ES-I3 (cell line): ENCODE measurements around the gene ARL5A.

ENCODE experiments used
- H3K36me3 ChIP-seq: 2 replicates; pipeline ENCODE4 v1.6.1; 2013; ENCODE audit warnings: mild to moderate bottlenecking, low read length, control low read depth, moderate library complexity; ENCODE audit not compliant: insufficient read depth
- H3K4me1 ChIP-seq: 2 replicates; pipeline ENCODE4 v1.6.1; 2013; ENCODE audit warnings: mild to moderate bottlenecking, control low read depth, low read length; ENCODE audit not compliant: insufficient read depth
- H3K9ac ChIP-seq: 2 replicates; pipeline ENCODE4 v1.6.1; 2013; ENCODE audit warnings: low read depth, mild to moderate bottlenecking, low read length, moderate library complexity
- H3K9me3 ChIP-seq: 2 replicates; pipeline ENCODE4 v1.6.1; 2013; ENCODE audit warnings: mild to moderate bottlenecking, low read length, moderate library complexity; ENCODE audit not compliant: control insufficient read depth, insufficient read depth

The ARL5A gene

DNA sequence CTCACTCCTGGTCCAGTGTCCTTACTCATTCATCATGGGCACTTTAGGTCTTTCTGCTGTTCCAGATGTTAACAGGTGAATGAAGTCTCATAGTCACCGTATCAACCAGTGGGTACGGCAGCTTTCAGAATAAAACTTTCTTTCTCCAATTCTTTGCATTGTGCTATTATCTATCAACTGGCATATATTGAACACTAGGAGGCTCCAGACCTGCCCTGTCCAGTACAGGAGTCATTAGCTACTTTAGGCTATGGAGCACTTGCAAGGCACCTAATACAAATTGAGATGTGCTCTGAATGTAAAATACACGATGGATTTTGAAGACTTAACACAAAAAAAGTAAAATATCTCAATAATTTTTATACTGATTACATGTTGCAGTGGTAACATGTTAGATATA is 50.7 kb downstream of the ARL5A start:
- Histone ChIP-seq H3K9ac (no peak overlapping the region), H3K4me1 (no peaks in the 10 kb centered on the region), H3K9me3 (no peaks in the 10 kb centered on the region), H3K36me3 (peaks cover 5% of the 10 kb centered on the region; the same call in 1 of the 2 replicates)

GRCh38 chr2:151776367-151776766 is 51.9 kb downstream of the ARL5A start:
- Histone ChIP-seq H3K9me3 (no peaks in the 10 kb centered on the region), H3K36me3 (peaks cover 5% of the 10 kb centered on the region; the same call in 1 of the 2 replicates), H3K4me1 (no peaks in the 10 kb centered on the region), H3K9ac (no peak overlapping the region)

DNA sequence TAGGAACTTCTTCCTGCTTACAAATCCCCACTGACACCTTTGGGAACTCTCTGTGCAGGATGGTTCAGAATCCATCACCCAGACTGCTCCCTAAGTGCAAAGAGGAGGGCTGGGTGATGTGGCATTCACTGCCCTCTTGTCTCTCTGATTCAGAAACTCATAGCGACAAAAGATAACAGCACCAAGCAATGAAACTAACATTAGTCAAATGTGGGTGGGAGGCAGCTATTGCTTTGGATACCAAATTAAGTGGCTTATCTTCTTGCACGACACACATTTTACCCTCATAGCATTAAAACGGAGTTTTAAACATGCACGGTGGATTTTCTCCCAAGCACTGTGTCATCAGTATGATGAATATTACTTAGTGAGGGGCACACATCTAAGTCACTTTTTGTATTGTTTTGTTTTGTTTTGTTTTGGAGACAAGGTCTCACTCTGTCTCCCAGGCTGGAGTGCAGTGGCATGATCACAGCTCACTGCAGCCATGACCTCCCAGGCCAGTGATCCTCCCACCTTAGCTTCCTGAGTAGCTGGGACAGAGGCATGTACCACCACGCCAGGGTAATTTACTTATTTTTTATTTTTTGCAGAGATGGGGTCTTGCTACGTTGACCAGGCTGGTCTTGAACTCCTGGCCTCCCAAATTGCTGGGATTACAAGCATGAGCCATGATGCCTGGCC is 53.0 kb downstream of the ARL5A start:
- H3K36me3 ChIP-seq: peaks cover 5% of the 10 kb centered on the region; the same call in 1 of the 2 replicates
- H3K9ac ChIP-seq: no peak overlapping the region
- H3K9me3 ChIP-seq: no peaks in the 10 kb centered on the region
- H3K4me1 ChIP-seq: no peaks in the 10 kb centered on the region

DNA sequence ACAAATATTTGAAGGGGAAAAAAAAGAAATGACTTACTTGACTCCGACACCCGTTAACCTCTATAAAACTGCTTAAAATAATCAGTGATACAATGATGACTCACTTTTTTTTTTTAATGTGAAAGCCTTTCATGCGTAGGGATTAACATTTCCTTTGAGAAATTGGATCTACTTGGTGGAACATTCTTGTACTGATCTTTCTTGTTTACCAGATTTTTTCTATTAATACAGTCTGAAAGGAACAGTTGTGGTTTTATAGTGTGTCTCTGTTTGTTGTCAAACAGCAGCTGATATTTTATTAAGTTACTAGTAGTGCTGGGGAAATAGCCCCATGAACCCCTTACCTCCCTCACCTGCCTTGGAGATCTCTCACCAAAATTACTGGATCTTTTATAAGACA is 53.7 kb downstream of the ARL5A start:
- H3K9me3 ChIP-seq: no peaks in the 10 kb centered on the region
- H3K36me3 ChIP-seq: peaks cover 5% of the 10 kb centered on the region; the same call in 1 of the 2 replicates
- no peak overlapping the region for H3K9ac ChIP-seq
- no peaks in the 10 kb centered on the region for H3K4me1 ChIP-seq

DNA sequence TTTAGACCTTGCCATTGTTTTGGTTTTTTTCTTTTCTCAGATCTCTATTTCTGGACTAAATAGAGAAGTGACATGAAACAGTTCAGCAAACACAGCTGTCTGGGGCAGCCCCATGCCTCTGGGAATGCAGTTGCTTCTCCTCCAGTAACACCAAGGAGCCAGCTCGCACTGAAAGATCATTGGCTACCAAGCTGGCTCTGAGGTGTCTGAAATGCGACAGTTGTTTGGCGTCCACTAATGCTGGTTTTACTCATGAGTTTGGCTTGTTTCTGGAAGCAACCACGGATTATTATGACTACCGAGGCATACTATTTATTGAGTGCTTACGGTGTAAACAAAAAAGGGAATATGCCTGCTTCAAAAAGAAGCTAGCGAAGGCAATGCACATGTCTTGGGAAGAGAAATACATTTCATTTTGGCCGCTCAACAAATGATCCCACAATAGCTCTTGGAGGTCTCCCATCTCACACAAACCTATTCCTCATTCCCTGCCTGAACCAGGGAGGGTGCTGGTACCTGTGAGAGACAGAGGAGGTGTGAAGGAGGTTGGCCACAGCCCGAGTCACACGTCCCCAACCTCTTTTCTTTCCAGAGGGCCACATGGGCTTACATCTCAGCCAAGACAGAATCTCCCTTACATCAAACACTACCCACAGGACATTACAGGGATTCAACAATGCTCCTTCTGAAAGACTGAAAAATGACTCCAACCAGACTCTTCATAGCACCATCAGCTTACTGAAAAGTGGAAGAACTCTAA is 56.4 kb downstream of the ARL5A start:
- peaks cover 5% of the 10 kb centered on the region; the same call in 1 of the 2 replicates for H3K36me3 ChIP-seq
- no peaks in the 10 kb centered on the region for H3K9me3 ChIP-seq
- H3K4me1 ChIP-seq: peaks cover 7% of the 10 kb centered on the region; the same call in 1 of the 2 replicates
- no peak overlapping the region for H3K9ac ChIP-seq

DNA sequence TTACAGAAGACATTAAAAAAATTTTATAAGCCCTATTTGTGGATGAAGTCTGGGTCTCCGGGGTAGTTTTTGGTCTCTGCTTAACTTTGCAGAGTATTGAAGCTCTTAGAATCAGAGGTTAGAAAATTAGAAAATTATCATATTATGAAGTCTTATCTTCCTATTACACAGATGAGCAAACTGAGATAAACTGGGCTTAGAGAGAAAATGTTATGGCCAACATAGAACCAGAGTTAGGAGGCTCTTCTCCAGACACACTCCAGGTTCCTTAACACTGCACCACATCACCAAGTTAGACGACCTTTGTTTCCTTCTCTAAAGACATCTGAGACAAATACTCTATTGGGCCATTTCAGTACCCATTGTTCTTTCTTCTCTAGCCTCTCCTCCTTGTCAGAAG is 57.2 kb downstream of the ARL5A start:
- Histone ChIP-seq H3K9ac (no peak overlapping the region), H3K9me3 (no peaks in the 10 kb centered on the region), H3K36me3 (peaks cover 4% of the 10 kb centered on the region; the same call in 1 of the 2 replicates), H3K4me1 (peaks cover 7% of the 10 kb centered on the region; the same call in 1 of the 2 replicates)

DNA sequence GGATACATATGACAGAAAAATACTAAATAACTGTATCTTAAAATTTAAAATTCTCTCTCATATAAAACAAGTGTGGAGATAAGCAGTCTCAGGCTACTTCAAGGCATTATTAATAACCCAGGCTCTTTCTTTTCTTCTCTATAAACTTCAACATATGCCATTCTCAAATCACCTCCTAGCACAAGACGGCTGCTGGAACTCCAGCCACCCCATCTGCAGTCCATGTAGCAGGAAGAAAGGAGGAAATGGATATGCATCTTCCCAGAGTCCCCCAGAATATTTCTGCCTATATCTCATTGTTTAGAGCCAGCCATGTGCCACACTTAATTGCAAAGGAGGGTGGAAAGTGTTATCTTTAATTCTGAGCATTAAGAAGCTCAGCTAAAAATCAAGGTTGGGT is 58.6 kb downstream of the ARL5A start:
- Histone ChIP-seq H3K4me1 (peaks cover 7% of the 10 kb centered on the region; the same call in 1 of the 2 replicates), H3K9me3 (no peaks in the 10 kb centered on the region), H3K36me3 (no peaks in the 10 kb centered on the region), H3K9ac (no peak overlapping the region)

GRCh38 chr2:151767536-151767935 is 60.7 kb downstream of the ARL5A start:
- H3K4me1 ChIP-seq: peaks cover 7% of the 10 kb centered on the region; the same call in 1 of the 2 replicates
- no peak overlapping the region for H3K9ac ChIP-seq
- no peaks in the 10 kb centered on the region for H3K36me3 ChIP-seq
- no peaks in the 10 kb centered on the region for H3K9me3 ChIP-seq

- no peak overlapping the region for H3K9ac ChIP-seq
Observed at GRCh38 chr2:151766437-151767153, 61.6 kb downstream of the ARL5A start.

DNA sequence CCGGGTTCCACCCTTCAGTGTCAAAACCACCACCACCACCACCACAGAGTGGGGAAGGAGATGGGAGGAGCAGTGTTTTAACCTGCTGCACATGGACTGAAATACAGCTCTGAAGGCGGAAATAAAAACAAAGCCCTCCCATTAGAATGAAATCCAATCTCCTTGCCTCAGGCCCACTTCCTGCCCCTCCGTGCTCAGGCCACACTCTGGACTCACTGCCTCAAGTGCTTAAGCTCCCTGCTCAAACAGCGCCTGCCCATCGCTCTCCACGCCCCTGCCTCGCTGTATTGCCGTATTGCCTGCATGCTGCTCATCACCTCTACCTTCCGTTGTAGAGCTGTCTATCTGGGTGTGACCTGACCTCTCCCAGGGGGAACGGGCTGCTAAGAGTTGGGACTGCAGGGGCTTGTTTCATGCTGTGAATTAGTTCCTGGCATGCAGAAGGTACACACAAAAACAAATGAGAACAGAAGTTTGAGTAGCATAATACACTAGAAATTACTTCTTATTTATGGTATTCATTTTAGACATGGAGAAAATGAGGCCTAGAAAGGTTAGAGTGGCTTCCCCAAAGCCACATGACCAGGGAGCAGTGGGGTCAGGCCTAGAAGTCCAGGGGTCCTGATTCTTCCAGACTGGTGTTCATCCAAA is 62.3 kb downstream of the ARL5A start:
- H3K9ac ChIP-seq: no peak overlapping the region

More at GRCh38 chr2:151766437-151767153, 61.6 kb downstream of the ARL5A start:
- no peaks in the 10 kb centered on the region for H3K9me3 ChIP-seq
- H3K4me1 ChIP-seq: peaks cover 7% of the 10 kb centered on the region; the same call in 1 of the 2 replicates
- no peaks in the 10 kb centered on the region for H3K36me3 ChIP-seq

GRCh38 chr2:151762694-151763093 is 65.5 kb downstream of the ARL5A start:
- H3K36me3 ChIP-seq: no peaks in the 10 kb centered on the region
- peaks cover 10% of the 10 kb centered on the region for H3K4me1 ChIP-seq
- H3K9ac ChIP-seq: no peak overlapping the region
- no peaks in the 10 kb centered on the region for H3K9me3 ChIP-seq

More for the DNA sequence above, 62.3 kb downstream of the ARL5A start:
- Histone ChIP-seq H3K9me3 (no peaks in the 10 kb centered on the region), H3K4me1 (peaks cover 7% of the 10 kb centered on the region; the same call in 1 of the 2 replicates), H3K36me3 (no peaks in the 10 kb centered on the region)

DNA sequence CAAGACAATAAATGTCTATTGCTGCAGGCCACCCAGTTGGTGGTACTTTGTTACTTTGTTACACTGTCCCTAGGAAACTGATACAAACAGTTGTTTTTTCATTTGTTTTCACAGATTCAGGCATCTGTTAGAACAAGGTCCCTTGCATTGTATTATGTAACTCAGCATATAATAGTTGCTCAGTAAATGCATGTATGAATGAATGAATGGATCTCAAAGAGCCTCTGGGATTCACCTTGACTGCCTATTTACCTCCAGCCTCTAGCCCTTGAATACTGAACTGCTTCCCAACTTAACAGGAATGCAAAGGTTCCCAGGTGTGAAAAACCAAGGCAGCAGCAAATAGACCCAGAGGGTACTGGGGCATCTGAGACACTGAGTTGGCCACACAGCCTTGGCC is 66.5 kb downstream of the ARL5A start:
- Histone ChIP-seq H3K4me1 (peaks cover 3% of the 10 kb centered on the region), H3K9ac (no peak overlapping the region)

DNA sequence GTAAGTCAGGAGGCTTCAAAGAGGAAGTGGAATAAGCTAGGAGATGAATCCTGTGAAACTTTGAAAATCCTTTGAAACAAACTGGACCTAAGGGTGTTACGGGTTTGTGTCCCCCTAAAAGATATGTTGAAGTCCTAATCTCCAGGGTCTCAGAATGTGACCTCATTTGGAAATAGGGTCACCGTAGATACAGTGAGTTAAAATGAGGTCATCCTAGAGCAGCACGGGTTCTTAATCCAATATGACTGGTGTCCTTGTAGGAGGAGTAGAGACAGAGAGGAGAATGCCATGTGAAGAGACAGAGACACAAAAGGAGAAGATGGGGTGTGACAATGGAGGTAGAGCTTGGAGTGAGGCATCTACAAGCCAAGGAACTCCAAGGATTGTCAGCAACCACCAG is 67.0 kb downstream of the ARL5A start:
- peaks cover 3% of the 10 kb centered on the region for H3K4me1 ChIP-seq
- no peak overlapping the region for H3K9ac ChIP-seq
- no peaks in the 10 kb centered on the region for H3K36me3 ChIP-seq
- no peaks in the 10 kb centered on the region for H3K9me3 ChIP-seq

More for the DNA sequence above, 66.5 kb downstream of the ARL5A start:
- Histone ChIP-seq H3K9me3 (no peaks in the 10 kb centered on the region), H3K36me3 (no peaks in the 10 kb centered on the region)

GRCh38 chr2:151760139-151760650 is 68.0 kb downstream of the ARL5A start:
- peaks cover 3% of the 10 kb centered on the region for H3K4me1 ChIP-seq
- no peak overlapping the region for H3K9ac ChIP-seq
- H3K9me3 ChIP-seq: no peaks in the 10 kb centered on the region

More at GRCh38 chr2:151760139-151760650, 68.0 kb downstream of the ARL5A start:
- H3K36me3 ChIP-seq: no peaks in the 10 kb centered on the region
